Ovary (tissue), 9 donors: ENCODE measurements around the gene ZNF70. TPM values are rescaled to one million over a fixed set of nuclear protein-coding genes. Genes with fewer than 3 reads are reported as not detected.

Source experiments
- DNase-seq, 5 donors: peaks; one replicate each; pipeline ENCODE4 v3.0.0-alpha.2; 2019 to 2020
- H3K27ac ChIP-seq, 2 donors: fragments of 200-600 bp; one replicate each; pipeline versions ENCODE4 v1.5.1 to v1.8.0; 2019 to 2022
- H3K27me3 ChIP-seq: fragments of 200-600 bp; one replicate; pipeline ENCODE4 v1.8.0; 2022
- H3K36me3 ChIP-seq: fragments of 200-600 bp; sonication (generic); one replicate; pipeline ENCODE4 v1.5.1; 2019
- H3K4me1 ChIP-seq: one replicate; pipeline ENCODE4 v1.8.1; 2013; ENCODE audit warnings: mild to moderate bottlenecking, moderate library complexity; ENCODE audit not compliant: insufficient read depth
- H3K4me3 ChIP-seq: fragments of 200-600 bp; sonication (generic); one replicate; pipeline ENCODE4 v1.5.1; 2017
- H3K9me3 ChIP-seq, 2 donors: fragments of 200-600 bp in 1 of 2; sonication (generic) in 1 of 2; one replicate each; pipeline versions ENCODE4 v1.5.1 to v1.8.1; 2013 to 2019; ENCODE audit warnings: mild to moderate bottlenecking in 1 of 2, moderate library complexity in 1 of 2
- CTCF ChIP-seq, 3 donors: fragments of 450-650 bp in 2 of 3; fragments of 200-600 bp in 1 of 3; IDR thresholded peaks; one replicate each; pipeline versions ENCODE4 v1.5.1 to v1.8.0; 2016 to 2022; ENCODE audit warnings: antibody characterized with exemption in 3 of 3, mild to moderate bottlenecking in 1 of 3
- EP300 ChIP-seq: sonication (generic); formaldehyde crosslinking; IDR thresholded peaks from one replicate; pipeline ENCODE4 v1.6.1; 2017; ENCODE audit warnings: antibody characterized with exemption
- POLR2A ChIP-seq: fragments of 450-650 bp; IDR thresholded peaks from one replicate; pipeline ENCODE4 v1.6.1; 2017; ENCODE audit warnings: antibody characterized with exemption, mild to moderate bottlenecking, moderate library complexity
- WGBS, 3 donors: extraction: QIAGEN DNeasy Blood & Tissue Kit in 1 of 3; methylation state at CpG; one replicate each; pipeline versions ENCODE4 v1.1.5 to v1.1.7; 2013 to 2017; 5-methylcytosine and 5-hydroxymethylcytosine counted together
- intact Hi-C, 4 donors: fragments of 100-400 bp; cut with DNase I; formaldehyde crosslinking; loops; one replicate each; pipeline versions ENCODE4 v1.11.0 to v1.15.1; 2022 to 2023
- polyA plus RNA-seq, 2 donors: library from polyadenylated mRNA; stranded (reverse); fragments of 200-250 nt in 1 of 2; fragments of 350-450 nt in 1 of 2; fragmentation: Illumina TruSeq in 1 of 2; extraction: RNeasy Lipid Tissue Mini Kit (QIAGEN cat#74804) in 1 of 2; gene quantifications; one replicate each; pipeline ENCODE4 v1.2.3, GENCODE V29; 2013 to 2014
- total RNA-seq, 7 donors: library from RNA; depleted of rRNA in 2 of 7; stranded (reverse); fragments of >200 nt in 2 of 7; fragmentation: NEBNext Ultra II Directional in 3 of 7; extraction: Animal tissue kit (Norgen Biotek cat#: 25700) in 3 of 7; gene quantifications; one replicate each; pipeline versions ENCODE4 v1.1.0 to v1.2.4, GENCODE V29; 2016 to 2023
- donor health status: DM: no; HTN: no; CAD: no; lungs with moderate emphysema.
- donor health status: DM: no; HTN: no; CAD: no.
- donor health status: Bipolar disorder and iron deficiency.
- donor health status: DM: yes; HTN: yes; CAD: no.
- donor health status: DM: no; HTN: no; CAD: no.
- donor health status: DM: yes; HTN: yes; CAD: no.

Gene ZNF70
- total and polyA plus RNA-seq, 9 donors = 3.8 to 21.6 (median 16.1) TPM

GRCh38 chr22:23696326-23696851 lies 54.5 kb downstream of the ZNF70 start:
- Histone ChIP-seq H3K9me3 (no peaks in the 10 kb centered on the region), H3K27me3 (no peaks in the 10 kb centered on the region), H3K27ac (no peak overlapping the region), H3K36me3 (no peaks in the 10 kb centered on the region), H3K4me1 (no peaks in the 10 kb centered on the region), H3K4me3 (no peak overlapping the region)
- intact Hi-C loops = no loop called here
- 80 to 89% (median 85%) methylated on average over 13 of the region's 13 CpGs for WGBS, 3 donors
- DNase-seq = peak in 1 of 5 donors; percentile 28
- TF ChIP-seq POLR2A (no peak), CTCF (IDR thresholded peaks at IDR 0.05) (no peak), EP300 (no peak)

- H3K27ac ChIP-seq = no peak overlapping the region
These were observed 55.2 kb downstream of the ZNF70 start for GRCh38 chr22:23695571-23696325.

GRCh38 chr22:23695141-23695540 lies 55.8 kb downstream of the ZNF70 start:
- no peaks in the 10 kb centered on the region for H3K4me1 ChIP-seq
- DNase-seq = peak in 1 of 5 donors; percentile 17
- no peak for TF ChIP-seq EP300
- TF ChIP-seq CTCF (IDR thresholded peaks at IDR 0.05) = no peak
- no peak for TF ChIP-seq POLR2A
- 84 to 94% (median 86%) methylated on average over 3 of the region's 3 CpGs for WGBS, 3 donors
- no peaks in the 10 kb centered on the region for H3K9me3 ChIP-seq
- H3K36me3 ChIP-seq = no peaks in the 10 kb centered on the region
- no peak overlapping the region for H3K27ac ChIP-seq
- H3K4me3 ChIP-seq = no peak overlapping the region
- intact Hi-C loops = no loop called here
- no peaks in the 10 kb centered on the region for H3K27me3 ChIP-seq

More at GRCh38 chr22:23695571-23696325, 55.2 kb downstream of the ZNF70 start:
- TF ChIP-seq POLR2A (no peak), EP300 (no peak)
- Histone ChIP-seq H3K27me3 (no peaks in the 10 kb centered on the region), H3K9me3 (no peaks in the 10 kb centered on the region), H3K4me1 (no peaks in the 10 kb centered on the region), H3K4me3 (no peak overlapping the region), H3K36me3 (no peaks in the 10 kb centered on the region)
- intact Hi-C loops = no loop called here
- WGBS, 3 donors = 92 to 94% (median 93%) methylated on average over 19 of the region's 19 CpGs
- no peak for DNase-seq

- TF ChIP-seq EP300 (no peak), POLR2A (no peak), CTCF (IDR thresholded peaks at IDR 0.05) (no peak)
- no peak overlapping the region for H3K27ac ChIP-seq
These were observed 56.8 kb downstream of the ZNF70 start for GRCh38 chr22:23693979-23694680.

More at GRCh38 chr22:23693979-23694680, 56.8 kb downstream of the ZNF70 start:
- no peaks in the 10 kb centered on the region for H3K36me3 ChIP-seq
- 91 to 96% (median 91%) methylated on average over 11 of the region's 11 CpGs for WGBS, 3 donors
- peak in 1 of 5 donors; percentile 14 for DNase-seq
- H3K4me3 ChIP-seq = no peak overlapping the region
- intact Hi-C loops = no loop called here
- H3K4me1 ChIP-seq = no peaks in the 10 kb centered on the region
- H3K9me3 ChIP-seq = no peaks in the 10 kb centered on the region
- no peaks in the 10 kb centered on the region for H3K27me3 ChIP-seq
